PFSK-1 (cell line): Measurements from ENCODE around the gene HDAC2.

Experiments used
- POLR2AphosphoS5 ChIP-seq: IDR thresholded peaks from 2 replicates; pipeline ENCODE4 v1.6.1; 2012; ENCODE audit warnings: low read depth, mild to moderate bottlenecking, control low read depth, low read length, moderate library complexity
- SIN3A ChIP-seq: IDR thresholded peaks from 2 replicates; pipeline ENCODE4 v1.6.1; 2012; ENCODE audit warnings: mild to moderate bottlenecking, low read length, moderate library complexity, borderline replicate concordance; ENCODE audit not compliant: insufficient read depth
- TAF1 ChIP-seq: IDR thresholded peaks from 2 replicates; pipeline ENCODE4 v1.6.1; 2012; ENCODE audit warnings: low read length, control low read depth, borderline replicate concordance; ENCODE audit not compliant: insufficient read depth
- TF ChIP-seq, protein P1 (sequence below), 2 experiments: IDR thresholded peaks; 2 replicates each; pipeline versions ENCODE4 v1.6.1 to v1.8.0; 2011 to 2012; ENCODE audit warnings: low read depth in 2 of 2, low read length in 2 of 2, control low read depth in 1 of 2, inconsistent platforms in 1 of 2, mild to moderate bottlenecking in 1 of 2, moderate library complexity in 1 of 2; ENCODE audit not compliant: insufficient read depth in 1 of 2

- TF ChIP-seq, protein P1, sequence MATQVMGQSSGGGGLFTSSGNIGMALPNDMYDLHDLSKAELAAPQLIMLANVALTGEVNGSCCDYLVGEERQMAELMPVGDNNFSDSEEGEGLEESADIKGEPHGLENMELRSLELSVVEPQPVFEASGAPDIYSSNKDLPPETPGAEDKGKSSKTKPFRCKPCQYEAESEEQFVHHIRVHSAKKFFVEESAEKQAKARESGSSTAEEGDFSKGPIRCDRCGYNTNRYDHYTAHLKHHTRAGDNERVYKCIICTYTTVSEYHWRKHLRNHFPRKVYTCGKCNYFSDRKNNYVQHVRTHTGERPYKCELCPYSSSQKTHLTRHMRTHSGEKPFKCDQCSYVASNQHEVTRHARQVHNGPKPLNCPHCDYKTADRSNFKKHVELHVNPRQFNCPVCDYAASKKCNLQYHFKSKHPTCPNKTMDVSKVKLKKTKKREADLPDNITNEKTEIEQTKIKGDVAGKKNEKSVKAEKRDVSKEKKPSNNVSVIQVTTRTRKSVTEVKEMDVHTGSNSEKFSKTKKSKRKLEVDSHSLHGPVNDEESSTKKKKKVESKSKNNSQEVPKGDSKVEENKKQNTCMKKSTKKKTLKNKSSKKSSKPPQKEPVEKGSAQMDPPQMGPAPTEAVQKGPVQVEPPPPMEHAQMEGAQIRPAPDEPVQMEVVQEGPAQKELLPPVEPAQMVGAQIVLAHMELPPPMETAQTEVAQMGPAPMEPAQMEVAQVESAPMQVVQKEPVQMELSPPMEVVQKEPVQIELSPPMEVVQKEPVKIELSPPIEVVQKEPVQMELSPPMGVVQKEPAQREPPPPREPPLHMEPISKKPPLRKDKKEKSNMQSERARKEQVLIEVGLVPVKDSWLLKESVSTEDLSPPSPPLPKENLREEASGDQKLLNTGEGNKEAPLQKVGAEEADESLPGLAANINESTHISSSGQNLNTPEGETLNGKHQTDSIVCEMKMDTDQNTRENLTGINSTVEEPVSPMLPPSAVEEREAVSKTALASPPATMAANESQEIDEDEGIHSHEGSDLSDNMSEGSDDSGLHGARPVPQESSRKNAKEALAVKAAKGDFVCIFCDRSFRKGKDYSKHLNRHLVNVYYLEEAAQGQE (IDR thresholded peaks at IDR 0.05; ENCODE audit: insufficient read depth in 1 of 2, low read depth in 2 of 2, low read length in 2 of 2), result no peak
- TF ChIP-seq SIN3A (no peak), POLR2AphosphoS5 (no peak), TAF1 (no peak)
These were observed 39.6 kb upstream of the HDAC2 start for GRCh38 chr6:114010540-114010939.
